ENCODE results near the gene CCR7.

CCR7 gene

DNA sequence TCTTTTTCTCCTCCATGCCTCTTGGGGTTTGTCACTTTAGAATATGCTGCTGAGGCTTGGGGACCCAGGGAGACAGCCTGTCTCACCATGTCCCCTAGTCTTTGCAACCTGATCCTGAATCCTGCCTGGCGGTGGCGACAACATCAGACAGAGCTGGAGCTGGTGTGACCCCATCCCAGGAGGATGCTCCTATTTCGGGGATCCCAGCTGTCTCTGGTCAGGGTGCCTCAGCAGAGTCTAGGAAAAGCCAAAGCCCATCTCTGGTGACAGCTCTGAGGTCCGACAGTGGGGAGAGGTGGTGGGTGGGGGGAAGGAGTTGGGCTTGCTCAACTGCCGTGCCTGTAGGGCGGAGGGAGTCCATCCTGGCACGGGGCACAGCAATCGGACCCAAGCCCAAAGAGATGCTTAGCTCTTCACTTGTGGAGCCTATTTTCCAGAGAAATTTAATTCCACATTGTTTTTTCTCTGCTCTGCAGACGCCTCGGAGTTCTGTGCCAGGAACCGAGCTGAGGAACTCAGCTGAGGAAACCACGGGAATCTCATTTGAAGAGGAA lies 53.5 kb downstream of the CCR7 start:
- DNase-seq: no peak

DNA sequence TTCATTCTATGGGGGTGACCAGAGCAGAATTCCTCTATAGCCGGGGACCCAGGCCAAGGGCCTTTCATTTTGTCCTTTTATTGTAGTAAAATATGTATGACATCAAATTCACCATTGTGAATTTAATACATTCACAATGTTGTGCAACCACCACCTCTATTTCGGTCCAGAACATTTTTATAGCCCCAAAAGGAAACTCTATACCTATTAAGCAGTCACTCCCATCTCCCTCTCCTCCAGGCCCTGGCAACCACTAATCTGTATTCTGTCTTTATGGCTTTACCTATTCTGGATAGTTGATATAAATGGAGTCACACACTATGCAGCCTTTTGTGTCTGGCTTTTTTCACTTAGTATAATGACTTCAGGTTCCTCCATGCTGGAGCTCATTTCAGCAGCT lies 54.1 kb downstream of the CCR7 start:
- no peak for DNase-seq

DNA sequence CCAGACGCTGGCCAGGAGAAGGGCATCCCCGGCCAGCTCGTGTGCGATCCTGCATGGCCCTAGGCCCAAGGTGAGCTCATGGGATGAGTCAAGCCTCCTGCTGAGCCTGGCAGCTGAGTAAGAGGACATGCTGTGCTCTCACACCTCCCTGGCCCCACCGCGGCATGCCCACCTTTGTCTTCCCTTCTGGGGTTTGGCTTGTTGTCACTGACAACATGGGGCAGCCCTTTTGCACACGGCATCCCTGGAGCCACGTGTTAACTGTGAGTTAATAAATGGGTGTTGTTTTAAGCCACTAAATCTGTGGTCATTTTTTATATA lies 55.0 kb downstream of the CCR7 start:
- no peak for DNase-seq

DNA sequence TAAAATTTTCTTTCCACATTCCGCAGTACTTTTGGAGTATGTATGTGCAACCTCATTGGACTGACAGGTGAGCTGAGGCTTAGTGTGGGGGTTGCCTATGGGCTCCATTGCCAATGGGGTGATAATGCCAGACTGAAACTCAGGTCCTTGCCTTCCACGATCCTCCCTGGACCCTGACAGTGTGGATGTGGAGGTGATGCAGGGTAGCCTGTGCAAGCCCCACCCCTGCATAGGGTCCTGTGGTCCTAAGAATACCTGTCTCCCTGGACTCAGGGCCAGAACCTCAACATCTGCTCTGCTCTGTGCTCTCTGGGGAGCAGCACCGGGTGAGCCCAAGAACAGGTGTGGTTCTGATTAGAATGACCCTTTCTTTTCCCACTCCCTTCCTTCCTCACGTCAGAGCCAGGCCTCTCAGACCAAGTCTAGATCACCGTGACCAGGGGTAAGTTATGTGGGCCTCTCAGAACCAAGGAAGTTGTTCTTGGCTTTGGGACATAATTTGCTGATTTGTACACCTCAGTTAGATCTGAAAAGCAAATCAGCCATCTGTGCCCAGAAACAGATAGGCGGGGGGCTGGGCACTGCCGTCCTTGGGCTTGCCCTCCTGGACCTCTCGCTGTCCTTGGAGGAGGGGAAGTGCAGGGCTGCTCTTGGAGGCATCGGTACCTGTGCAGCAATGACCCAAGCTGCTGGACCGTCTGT lies 55.5 kb downstream of the CCR7 start:
- no peak for DNase-seq

DNA sequence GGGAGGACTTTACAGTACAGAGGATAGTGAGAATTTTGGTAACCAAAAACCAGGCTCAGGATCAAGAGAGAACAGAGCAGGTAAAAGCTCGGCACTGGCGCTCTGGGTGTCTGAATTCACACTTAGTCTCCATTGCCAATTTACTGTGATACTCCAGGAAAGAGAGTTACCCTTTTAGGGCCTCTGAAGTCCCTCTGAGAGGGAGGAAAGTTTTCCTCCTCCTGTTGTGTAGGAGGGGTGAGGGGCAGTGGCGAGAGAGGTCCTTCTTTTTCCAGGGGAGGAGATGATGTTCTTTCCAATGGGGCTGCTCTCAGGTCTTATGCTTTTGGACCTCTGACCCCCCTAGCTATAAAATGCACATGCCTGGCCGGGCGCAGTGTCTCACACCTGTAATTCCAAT lies 58.5 kb downstream of the CCR7 start:
- no peak for DNase-seq
